ENCODE measurements around the gene FBLL1.
"Not testable (repeated sequence)": the region's sequence is repeated elsewhere in the genome, so short reads cannot be mapped to it uniquely, and the experiment has no call there.

Gene FBLL1

GRCh38 chr5:168553377-168554130, 24.4 kb downstream of the FBLL1 start:
- TF ChIP-seq ZFX (IDR thresholded peaks at IDR 0.05; ENCODE audit: borderline replicate concordance) = no peak
- TF ChIP-seq CTCF (IDR thresholded peaks at IDR 0.05) = no peak
- no peak overlapping the region for H3K27ac ChIP-seq

- H3K27ac ChIP-seq = no peak overlapping the region
- no peak for TF ChIP-seq ZFX (IDR thresholded peaks at IDR 0.05; ENCODE audit: borderline replicate concordance)
- TF ChIP-seq CTCF (IDR thresholded peaks at IDR 0.05) = no peak
Observed at GRCh38 chr5:168557389-168557788, 28.3 kb downstream of the FBLL1 start.

- no peak overlapping the region for H3K27ac ChIP-seq
- TF ChIP-seq CTCF (IDR thresholded peaks at IDR 0.05) = no peak
- no peak for TF ChIP-seq ZFX (IDR thresholded peaks at IDR 0.05; ENCODE audit: borderline replicate concordance)
Observed at GRCh38 chr5:168562279-168562678, 33.2 kb downstream of the FBLL1 start.

- no peak overlapping the region for H3K27ac ChIP-seq
- TF ChIP-seq CTCF (IDR thresholded peaks at IDR 0.05) (no peak), ZFX (IDR thresholded peaks at IDR 0.05; ENCODE audit: borderline replicate concordance) (no peak)
Observed at GRCh38 chr5:168563959-168564358, 34.9 kb downstream of the FBLL1 start.

GRCh38 chr5:168568738-168569137, 39.6 kb downstream of the FBLL1 start:
- no peak overlapping the region for H3K27ac ChIP-seq
- TF ChIP-seq CTCF (IDR thresholded peaks at IDR 0.05) = no peak
- no peak for TF ChIP-seq ZFX (IDR thresholded peaks at IDR 0.05; ENCODE audit: borderline replicate concordance)

GRCh38 chr5:168570490-168571328, 41.6 kb downstream of the FBLL1 start:
- no peak overlapping the region for H3K27ac ChIP-seq
- TF ChIP-seq ZFX (IDR thresholded peaks at IDR 0.05; ENCODE audit: borderline replicate concordance) = no peak
- TF ChIP-seq CTCF (IDR thresholded peaks at IDR 0.05) = no peak

GRCh38 chr5:168573663-168574062, 44.6 kb downstream of the FBLL1 start:
- not testable (repeated sequence) for H3K27ac ChIP-seq

GRCh38 chr5:168574156-168574555, 45.1 kb downstream of the FBLL1 start:
- H3K27ac ChIP-seq = not testable (repeated sequence)

All from 22Rv1 (cell line).